A673 (cell line): ENCODE data around the gene ASMT. TPM values are rescaled to one million over a fixed set of nuclear protein-coding genes. Genes with fewer than 3 reads are reported as not detected.

ENCODE experiments used
- BruUV-seq: library from RNA; stranded (reverse); fragments of 400-500 nt; replicated peaks from 2 replicates; lab custom pipeline; 2021; lab: Mats Ljungman, UMichigan
- CTCF ChIA-PET: fragments of 300-600 bp; sonication (Branson Sonifier 250); formaldehyde crosslinking; loops from one replicate; lab custom pipeline; 2022; ENCODE audit warnings: antibody characterized with exemption; lab: Charles Lee
- POLR2A ChIA-PET: fragments of 300-600 bp; sonication (Branson Sonifier 250); formaldehyde crosslinking; loops from one replicate; lab custom pipeline; 2022; ENCODE audit warnings: antibody characterized with exemption; ENCODE audit not compliant: low non-redundant PET; lab: Charles Lee
- DNase-seq: peaks from one replicate; pipeline ENCODE4 v3.0.0-alpha.2; 2015; ENCODE audit warnings: low spot score
- H3K27ac ChIP-seq: fragments of 200-600 bp; sonication (generic); 2 replicates; pipeline ENCODE4 v1.5.1; 2016; ENCODE audit warnings: mixed run types, low read depth, mild to moderate bottlenecking, mixed read lengths, antibody characterized with exemption, low read length; ENCODE audit not compliant: poor library complexity, severe bottlenecking
- H3K27me3 ChIP-seq: fragments of 200-600 bp; sonication (generic); replicated peaks from 2 replicates; pipeline ENCODE4 v1.6.1; 2017; ENCODE audit warnings: mixed run types, low read depth, mild to moderate bottlenecking, mixed read lengths, antibody characterized with exemption, low read length; ENCODE audit not compliant: insufficient read depth, poor library complexity
- H3K36me3 ChIP-seq: fragments of 200-600 bp; sonication (generic); 2 replicates; pipeline ENCODE4 v1.6.1; 2016; ENCODE audit warnings: mixed run types, mild to moderate bottlenecking, mixed read lengths, antibody characterized with exemption, low read length; ENCODE audit not compliant: insufficient read depth, poor library complexity, severe bottlenecking
- H3K4me1 ChIP-seq: fragments of 200-600 bp; sonication (generic); 2 replicates; pipeline ENCODE4 v1.6.1; 2017; ENCODE audit warnings: mixed run types, mild to moderate bottlenecking, mixed read lengths, antibody characterized with exemption, low read length; ENCODE audit not compliant: insufficient read depth, poor library complexity, severe bottlenecking
- H3K4me3 ChIP-seq: fragments of 200-600 bp; sonication (generic); 2 replicates; pipeline ENCODE4 v1.5.1; 2016; ENCODE audit warnings: low read depth, mixed run types, mild to moderate bottlenecking, mixed read lengths, low read length; ENCODE audit not compliant: poor library complexity, severe bottlenecking
- H3K9me3 ChIP-seq: fragments of 200-600 bp; sonication (generic); 2 replicates; pipeline ENCODE4 v1.6.1; 2016; ENCODE audit warnings: mixed run types, low read depth, mild to moderate bottlenecking, mixed read lengths, antibody characterized with exemption, low read length; ENCODE audit not compliant: poor library complexity, severe bottlenecking
- EZH2 ChIP-seq: fragments of 200-600 bp; sonication (generic); IDR thresholded peaks from 2 replicates; pipeline ENCODE4 v1.6.1; 2017; ENCODE audit warnings: borderline replicate concordance, low read depth, mild to moderate bottlenecking, mixed read lengths, antibody characterized with exemption, low read length; ENCODE audit not compliant: poor library complexity, severe bottlenecking
- intact Hi-C: fragments of 100-400 bp; cut with micrococcal nuclease; formaldehyde crosslinking; loops from one replicate; pipeline ENCODE4 v1.10.0; 2022; ENCODE audit not compliant: unreplicated experiment
- total RNA-seq: library from RNA; stranded (reverse); gene quantifications from 2 replicates; pipeline ENCODE4 v1.2.3, GENCODE V29; 2021
- TF ChIP-seq, protein P1 (sequence below): fragments of 300-800, 200-600 bp; sonication (generic); conservative IDR thresholded peaks from 2 replicates; pipeline ENCODE4 v1.5.1; 2017; ENCODE audit warnings: low read depth, mild to moderate bottlenecking, antibody characterized with exemption, low read length, moderate library complexity, mixed read lengths

ASMT gene
- total RNA-seq, 1 experiment from 2014 or later, result not detected

DNA sequence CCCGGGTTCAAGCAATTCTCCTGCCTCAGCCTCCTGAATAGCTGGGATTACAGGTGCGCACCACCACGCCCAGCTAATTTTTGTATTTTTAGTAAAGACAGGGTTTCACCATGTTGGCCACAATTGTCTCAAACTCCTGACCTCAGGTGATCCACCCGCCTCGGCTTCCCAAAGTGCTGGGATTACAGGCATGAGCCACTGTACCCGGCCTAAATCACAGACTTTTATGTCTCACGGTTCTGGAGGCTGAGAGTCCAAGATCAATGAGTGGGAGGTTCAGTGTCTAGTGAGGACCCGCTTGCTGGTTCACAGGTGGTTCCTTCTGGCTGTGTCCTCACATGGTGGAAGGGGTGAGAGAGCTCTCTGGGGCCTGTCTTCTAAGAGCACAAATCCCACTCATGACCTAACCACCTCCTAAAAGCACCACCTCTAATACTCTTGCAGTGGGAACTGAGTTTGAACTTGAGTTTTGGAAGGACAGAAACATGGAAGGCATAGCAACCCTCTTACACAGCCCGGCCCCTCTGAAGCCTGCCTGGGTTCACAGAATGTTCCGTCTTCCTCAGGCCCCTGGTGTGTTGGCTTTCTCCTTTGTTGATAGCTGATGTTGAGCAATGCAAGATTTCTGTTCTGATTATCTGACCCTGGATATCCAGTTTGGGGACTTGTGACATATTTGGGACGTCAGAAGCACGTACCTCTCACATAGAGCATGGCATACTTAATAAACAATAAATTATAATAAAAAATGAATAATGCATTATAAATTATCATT lies 25.3 kb upstream of the ASMT start:
- H3K27ac ChIP-seq, result no peak overlapping the region
- POLR2A ChIA-PET, result no interaction called here
- no peaks in the 10 kb centered on the region for H3K4me1 ChIP-seq
- BruUV-seq, result no TSS peak
- H3K27me3 ChIP-seq, result no peaks in the 10 kb centered on the region
- no peak for TF ChIP-seq EZH2
- TF ChIP-seq, protein P1, sequence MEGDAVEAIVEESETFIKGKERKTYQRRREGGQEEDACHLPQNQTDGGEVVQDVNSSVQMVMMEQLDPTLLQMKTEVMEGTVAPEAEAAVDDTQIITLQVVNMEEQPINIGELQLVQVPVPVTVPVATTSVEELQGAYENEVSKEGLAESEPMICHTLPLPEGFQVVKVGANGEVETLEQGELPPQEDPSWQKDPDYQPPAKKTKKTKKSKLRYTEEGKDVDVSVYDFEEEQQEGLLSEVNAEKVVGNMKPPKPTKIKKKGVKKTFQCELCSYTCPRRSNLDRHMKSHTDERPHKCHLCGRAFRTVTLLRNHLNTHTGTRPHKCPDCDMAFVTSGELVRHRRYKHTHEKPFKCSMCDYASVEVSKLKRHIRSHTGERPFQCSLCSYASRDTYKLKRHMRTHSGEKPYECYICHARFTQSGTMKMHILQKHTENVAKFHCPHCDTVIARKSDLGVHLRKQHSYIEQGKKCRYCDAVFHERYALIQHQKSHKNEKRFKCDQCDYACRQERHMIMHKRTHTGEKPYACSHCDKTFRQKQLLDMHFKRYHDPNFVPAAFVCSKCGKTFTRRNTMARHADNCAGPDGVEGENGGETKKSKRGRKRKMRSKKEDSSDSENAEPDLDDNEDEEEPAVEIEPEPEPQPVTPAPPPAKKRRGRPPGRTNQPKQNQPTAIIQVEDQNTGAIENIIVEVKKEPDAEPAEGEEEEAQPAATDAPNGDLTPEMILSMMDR, result no peak
- no peaks in the 10 kb centered on the region for H3K9me3 ChIP-seq
- no peak overlapping the region for H3K4me3 ChIP-seq
- peaks cover 15% of the 10 kb centered on the region for H3K36me3 ChIP-seq
- CTCF ChIA-PET, result no interaction called here
- intact Hi-C loops, result no loop called here
- DNase-seq, result no peak

DNA sequence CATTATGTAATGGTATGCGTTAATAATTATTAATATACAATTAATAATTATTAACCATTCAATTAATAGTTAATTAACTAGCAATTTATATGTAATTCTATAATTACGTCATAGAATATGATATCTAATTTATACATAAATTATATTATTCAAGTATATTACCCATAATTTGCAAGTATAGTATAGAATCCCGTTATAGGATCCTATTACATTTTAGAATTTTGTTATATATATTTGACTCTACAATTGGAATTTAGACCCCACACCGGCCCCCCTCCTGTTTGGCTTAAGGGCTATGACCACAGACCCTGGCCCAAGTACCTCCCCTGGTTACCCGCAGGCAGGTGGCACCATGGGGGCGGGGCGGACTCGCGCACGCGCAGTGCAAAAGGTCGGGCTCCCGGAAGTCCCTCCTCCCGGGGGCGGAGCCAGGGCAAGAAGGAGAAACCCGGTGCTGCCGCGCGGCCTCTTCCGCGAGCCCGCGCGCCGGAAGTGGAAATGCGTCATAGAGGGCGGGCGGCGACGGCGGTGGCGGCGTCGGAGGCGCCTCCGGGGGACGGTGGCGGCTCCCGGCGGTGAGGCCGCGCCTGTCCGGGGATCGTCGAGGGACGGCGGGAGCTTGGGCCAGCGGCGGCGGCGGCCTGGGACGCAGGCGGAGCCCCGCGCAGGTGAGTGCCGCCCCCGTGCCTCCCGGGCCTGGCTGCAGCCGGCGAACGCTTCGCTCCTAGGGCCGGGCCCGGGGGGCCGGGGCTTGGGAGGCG lies 23.6 kb upstream of the ASMT start, which contains the start of gene AKAP17A:
AKAP17A (plus strand) TSS at position 503 of the 761 bp plus-strand sequence. CDS start 1,859 bp downstream, outside the sequence.
- DNase-seq, result peak; percentile 97
- ChIA-PET CTCF (no interaction called here), POLR2A (no interaction called here)
- Histone ChIP-seq H3K27ac (peak within 1 kb of the TSS; percentile 92), H3K9me3 (no peaks in the 10 kb centered on the region), H3K4me3 (peak within 1 kb of the TSS; percentile 97), H3K4me1 (no peaks in the 10 kb centered on the region), H3K36me3 (peaks cover 31% of the 10 kb centered on the region), H3K27me3 (no peaks in the 10 kb centered on the region)
- no peak for TF ChIP-seq EZH2
- TF ChIP-seq, protein P1, result no peak
- intact Hi-C loops, result no loop called here
- BruUV-seq, result no TSS peak

DNA sequence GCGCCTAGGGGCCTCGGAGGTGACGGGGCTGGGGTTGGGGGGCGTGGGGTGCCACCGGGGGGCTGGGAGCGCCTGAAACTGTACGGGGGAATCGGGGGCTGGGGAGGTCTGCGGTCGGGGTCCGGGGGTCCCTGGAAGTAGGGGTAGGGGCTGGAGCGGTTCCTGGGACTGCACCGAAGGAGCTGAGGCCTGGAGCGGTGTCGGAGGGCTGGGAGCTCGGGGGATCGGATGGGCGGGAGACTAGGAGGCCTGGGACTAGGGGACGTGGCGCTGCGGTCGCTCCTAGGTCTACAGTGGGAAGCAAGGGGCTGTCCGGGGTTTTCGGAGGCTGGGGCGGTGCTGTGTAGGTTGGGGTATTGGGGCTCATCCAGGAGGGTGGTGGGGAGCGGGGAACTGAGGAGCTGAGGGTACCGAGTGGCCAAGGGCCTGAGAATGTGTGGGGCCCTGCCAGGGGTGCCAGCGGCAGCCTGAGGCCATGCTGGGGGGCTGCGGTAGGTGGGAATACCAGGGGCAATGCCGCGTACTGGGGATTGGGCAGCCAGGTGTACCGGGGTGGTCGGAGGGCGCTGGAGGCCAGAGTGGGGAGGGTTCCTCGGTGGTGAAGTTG lies 22.9 kb upstream of the ASMT start:
- POLR2A ChIA-PET, result no interaction called here
- DNase-seq, result no peak
- no TSS peak for BruUV-seq

More for the DNA sequence above, 22.9 kb upstream of the ASMT start:
- Histone ChIP-seq H3K4me1 (no peaks in the 10 kb centered on the region), H3K36me3 (peaks cover 34% of the 10 kb centered on the region), H3K9me3 (no peaks in the 10 kb centered on the region), H3K4me3 (peak overlapping the region; percentile 97), H3K27me3 (no peaks in the 10 kb centered on the region), H3K27ac (peak overlapping the region; percentile 92)
- TF ChIP-seq, protein P1, result no peak
- no peak for TF ChIP-seq EZH2
- CTCF ChIA-PET, result no interaction called here
- intact Hi-C loops, result no loop called here
